Measurements from ENCODE around the gene TMEM178A. TPM values are rescaled to one million over a fixed set of nuclear protein-coding genes. Genes with fewer than 3 reads are reported as not detected.

Gene TMEM178A
- total and polyA plus RNA-seq, 2 donors (not counting 1 experiment from before 2014, with no cell fraction given): 0.69 to 0.99 TPM

DNA sequence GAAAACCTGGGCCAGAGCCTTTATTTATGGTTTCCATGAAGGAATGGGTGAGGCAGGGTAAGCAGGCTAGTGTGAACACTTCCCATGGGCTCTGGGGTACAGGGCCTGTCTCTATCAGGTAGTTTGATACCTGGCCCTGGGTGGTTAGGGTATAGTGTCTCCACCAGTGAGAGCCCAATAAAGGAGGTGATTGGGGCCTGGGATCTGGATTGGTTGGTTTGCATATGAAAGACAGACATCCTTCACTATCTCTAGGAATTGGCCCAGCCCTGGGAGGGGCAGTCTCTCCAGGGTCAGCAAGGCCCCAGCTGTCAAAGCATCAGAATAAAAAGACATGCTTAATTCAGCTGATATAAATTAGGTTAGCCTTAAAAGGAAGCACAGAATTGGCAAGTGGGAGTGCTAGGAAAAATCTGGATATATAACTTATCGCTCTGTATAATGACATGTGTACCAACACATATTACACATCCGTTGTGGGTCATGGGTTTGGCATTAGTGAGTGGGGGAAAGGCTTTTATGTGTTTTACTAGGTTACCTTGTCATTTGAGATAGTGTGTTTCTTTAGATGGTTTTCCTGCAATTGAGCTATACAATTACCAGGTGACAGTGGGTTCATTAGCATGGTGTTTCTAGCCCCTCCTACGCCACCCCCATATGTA lies 18.5 kb upstream of the TMEM178A start:
- Histone ChIP-seq H3K79me2 (ENCODE audit: control insufficient read depth, insufficient read depth, low read length) (no peaks in the 10 kb centered on the region), H3K27ac (ENCODE audit: low read length in 2 of 2) (no peak overlapping the region), H3K36me3 (replicated peaks in 1 of 2; ENCODE audit: control extremely low read depth in 1 of 2, control insufficient read depth in 1 of 2, extremely low read depth in 1 of 2, insufficient read depth in 2 of 2, low read length in 1 of 2) (no peaks in the 10 kb centered on the region), H2AFZ (ENCODE audit: insufficient read depth, low read depth, low read length, poor library complexity, severe bottlenecking) (no peak overlapping the region), H3K4me2 (replicated peaks; ENCODE audit: low read depth, low read length, poor library complexity, severe bottlenecking) (no peak overlapping the region), H3K9ac (ENCODE audit: low read length) (no peak overlapping the region), H3K4me1 (ENCODE audit: control insufficient read depth in 2 of 2, insufficient read depth in 2 of 2, low read length in 2 of 2) (no peaks in the 10 kb centered on the region), H3K9me3 (ENCODE audit: control extremely low read depth in 1 of 3, control insufficient read depth in 2 of 3, insufficient read depth in 1 of 3, low read length in 2 of 3) (no peaks in the 10 kb centered on the region), H3K27me3 (replicated peaks in 1 of 4; ENCODE audit: control extremely low read depth in 1 of 4, control insufficient read depth in 3 of 4, insufficient read depth in 4 of 4, low read length in 3 of 4) (no peaks in the 10 kb centered on the region), H4K20me1 (ENCODE audit: control insufficient read depth, insufficient read depth, low read length, poor library complexity, severe bottlenecking) (no peaks in the 10 kb centered on the region), H3K4me3 (ENCODE audit: control extremely low read depth in 1 of 5, extremely low read depth in 1 of 5, insufficient read depth in 1 of 5, low read depth in 2 of 5, low read length in 4 of 5) (no peak overlapping the region)
- intact Hi-C loops (cut with micrococcal nuclease): no loop called here
- H3K4me3 Mint-ChIP-seq: no peak overlapping the region
- WGBS (ENCODE audit: insufficient coverage): no CpG with 5 or more reads among the region's 3 CpGs
- no peak for DNase-seq
- H3K4me1 Mint-ChIP-seq: no peaks in the 10 kb centered on the region
- H3K27me3 Mint-ChIP-seq: peaks cover 4% of the 10 kb centered on the region
- POLR2A ChIA-PET: no interaction called here
- CTCF ChIA-PET: no interaction called here
- no peak for ATAC-seq (ENCODE audit: low read depth)
- no peaks in the 10 kb centered on the region for H3K9me3 Mint-ChIP-seq (ENCODE audit: insufficient read depth)
- H3K27ac Mint-ChIP-seq: no peak overlapping the region
- TF ChIP-seq EZH2 (IDR thresholded peaks at IDR 0.05; ENCODE audit: borderline replicate concordance, insufficient read depth, low read depth, low read length, poor library complexity, severe bottlenecking): no peak
- TF ChIP-seq, protein P1, sequence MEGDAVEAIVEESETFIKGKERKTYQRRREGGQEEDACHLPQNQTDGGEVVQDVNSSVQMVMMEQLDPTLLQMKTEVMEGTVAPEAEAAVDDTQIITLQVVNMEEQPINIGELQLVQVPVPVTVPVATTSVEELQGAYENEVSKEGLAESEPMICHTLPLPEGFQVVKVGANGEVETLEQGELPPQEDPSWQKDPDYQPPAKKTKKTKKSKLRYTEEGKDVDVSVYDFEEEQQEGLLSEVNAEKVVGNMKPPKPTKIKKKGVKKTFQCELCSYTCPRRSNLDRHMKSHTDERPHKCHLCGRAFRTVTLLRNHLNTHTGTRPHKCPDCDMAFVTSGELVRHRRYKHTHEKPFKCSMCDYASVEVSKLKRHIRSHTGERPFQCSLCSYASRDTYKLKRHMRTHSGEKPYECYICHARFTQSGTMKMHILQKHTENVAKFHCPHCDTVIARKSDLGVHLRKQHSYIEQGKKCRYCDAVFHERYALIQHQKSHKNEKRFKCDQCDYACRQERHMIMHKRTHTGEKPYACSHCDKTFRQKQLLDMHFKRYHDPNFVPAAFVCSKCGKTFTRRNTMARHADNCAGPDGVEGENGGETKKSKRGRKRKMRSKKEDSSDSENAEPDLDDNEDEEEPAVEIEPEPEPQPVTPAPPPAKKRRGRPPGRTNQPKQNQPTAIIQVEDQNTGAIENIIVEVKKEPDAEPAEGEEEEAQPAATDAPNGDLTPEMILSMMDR (IDR thresholded peaks at IDR 0.05): no peak

DNA sequence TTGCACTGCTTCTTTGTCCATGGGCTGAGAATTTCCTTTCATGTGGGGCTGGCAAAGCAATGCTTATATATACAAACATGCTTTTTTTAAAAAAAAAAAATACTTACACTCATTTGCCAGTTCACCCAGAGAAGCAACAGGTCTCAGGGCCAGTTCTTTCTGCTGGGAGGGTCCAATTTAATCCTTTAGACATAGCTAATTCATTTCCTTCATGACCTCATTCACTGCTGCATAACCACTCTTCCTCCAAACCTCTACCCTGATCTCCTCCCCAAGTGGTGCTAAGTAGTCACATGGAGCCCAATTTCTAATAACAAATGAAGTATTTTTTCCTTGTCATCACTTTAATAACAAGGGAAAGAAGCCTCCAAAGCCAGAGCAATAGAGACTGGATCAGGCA lies 17.1 kb upstream of the TMEM178A start:
- Histone ChIP-seq H3K4me3 (ENCODE audit: control extremely low read depth in 1 of 5, extremely low read depth in 1 of 5, insufficient read depth in 1 of 5, low read depth in 2 of 5, low read length in 4 of 5) (no peak overlapping the region), H4K20me1 (ENCODE audit: control insufficient read depth, insufficient read depth, low read length, poor library complexity, severe bottlenecking) (no peaks in the 10 kb centered on the region), H3K9me3 (ENCODE audit: control extremely low read depth in 1 of 3, control insufficient read depth in 2 of 3, insufficient read depth in 1 of 3, low read length in 2 of 3) (no peaks in the 10 kb centered on the region), H3K27me3 (replicated peaks in 1 of 4; ENCODE audit: control extremely low read depth in 1 of 4, control insufficient read depth in 3 of 4, insufficient read depth in 4 of 4, low read length in 3 of 4) (no peaks in the 10 kb centered on the region), H3K79me2 (ENCODE audit: control insufficient read depth, insufficient read depth, low read length) (no peaks in the 10 kb centered on the region), H3K4me1 (ENCODE audit: control insufficient read depth in 2 of 2, insufficient read depth in 2 of 2, low read length in 2 of 2) (no peaks in the 10 kb centered on the region), H3K9ac (ENCODE audit: low read length) (no peak overlapping the region), H3K27ac (ENCODE audit: low read length in 2 of 2) (no peak overlapping the region), H3K36me3 (replicated peaks in 1 of 2; ENCODE audit: control extremely low read depth in 1 of 2, control insufficient read depth in 1 of 2, extremely low read depth in 1 of 2, insufficient read depth in 2 of 2, low read length in 1 of 2) (no peaks in the 10 kb centered on the region), H3K4me2 (replicated peaks; ENCODE audit: low read depth, low read length, poor library complexity, severe bottlenecking) (no peak overlapping the region), H2AFZ (ENCODE audit: insufficient read depth, low read depth, low read length, poor library complexity, severe bottlenecking) (no peak overlapping the region)
- ATAC-seq (ENCODE audit: low read depth) (no peak), DNase-seq (no peak)
- Mint-ChIP-seq H3K27ac (no peak overlapping the region), H3K27me3 (peaks cover 4% of the 10 kb centered on the region), H3K4me1 (no peaks in the 10 kb centered on the region), H3K9me3 (ENCODE audit: insufficient read depth) (peaks cover 2% of the 10 kb centered on the region), H3K4me3 (no peak overlapping the region)
- CTCF ChIA-PET: no interaction called here
- intact Hi-C loops (cut with micrococcal nuclease): no loop called here
- TF ChIP-seq, protein P1 (IDR thresholded peaks at IDR 0.05): no peak
- no peak for TF ChIP-seq EZH2 (IDR thresholded peaks at IDR 0.05; ENCODE audit: borderline replicate concordance, insufficient read depth, low read depth, low read length, poor library complexity, severe bottlenecking)
- POLR2A ChIA-PET: no interaction called here

Measured in B cell (primary cell).